G401 (cell line): Measurements from ENCODE around the gene NEURL2. TPM values are rescaled to one million over a fixed set of nuclear protein-coding genes. Genes with fewer than 3 reads are reported as not detected.
A peak's percentile ranks its signal among the peaks of the same experiment; 100 is the strongest.
"Not testable (repeated sequence)": the region's sequence is repeated elsewhere in the genome, so short reads cannot be mapped to it uniquely, and the experiment has no call there.

Experiments
- DNase-seq: peaks from one replicate; pipeline ENCODE4 v3.0.0-alpha.2; 2015; ENCODE audit warnings: low spot score
- in situ Hi-C: cut with HindIII; loops from 2 replicates; pipeline ENCODE4 v1.10.0; 2016; ENCODE audit warnings: low sequenced_read_pairs, mixed read lengths
- total RNA-seq: library from RNA; depleted of rRNA; stranded (reverse); fragments of >200 nt; shearing (Covaris generic); gene quantifications from 2 replicates; pipeline ENCODE4 v1.2.3, GENCODE V29; 2014; rRNA removed

NEURL2 gene
- 6.6 and 7.0 TPM in 2 replicates for total RNA-seq

GRCh38 chr20:45890985-45891983, at the start of gene NEURL2, which contains the start of gene CTSA:
NEURL2 (minus strand) TSS chr20:45891208; CDS start chr20:45890991, 217 bp downstream.
CTSA (plus strand) TSS chr20:45891335; CDS start chr20:45891569, 234 bp downstream.
- peak; percentile 91 for DNase-seq
- in situ Hi-C loops, result loop anchor here (5.0 kb wide), 1 partner anchor 51 kb away; no protein-coding TSS in a partner anchor

GRCh38 chr20:45940469-45940868, 49.5 kb upstream of the NEURL2 start:
- no peak for DNase-seq

GRCh38 chr20:45940053-45940452, 49.0 kb upstream of the NEURL2 start:
- in situ Hi-C loops, result loop anchor here (5.0 kb wide), 1 partner anchor 48 kb away; the partner anchor contains the start of genes CTSA and NEURL2
- DNase-seq, result no peak

More at GRCh38 chr20:45940469-45940868, 49.5 kb upstream of the NEURL2 start:
- in situ Hi-C loops, result loop anchor here (5.0 kb wide), 1 partner anchor 48 kb away; the partner anchor contains the start of genes CTSA and NEURL2

- DNase-seq, result no peak
- in situ Hi-C loops, result no loop called here
Measured at GRCh38 chr20:45938727-45939438, 47.9 kb upstream of the NEURL2 start.

GRCh38 chr20:45937765-45938164, 46.8 kb upstream of the NEURL2 start:
- DNase-seq, result no peak
- in situ Hi-C loops, result no loop called here

GRCh38 chr20:45935416-45936046, 44.5 kb upstream of the NEURL2 start:
- in situ Hi-C loops, result no loop called here
- DNase-seq, result no peak

- in situ Hi-C loops, result no loop called here
Measured at GRCh38 chr20:45934586-45935415, 43.8 kb upstream of the NEURL2 start, which contains the start of gene PCIF1. PCIF1 (plus strand) TSS chr20:45934683; CDS start chr20:45939000, 4,317 bp downstream.

GRCh38 chr20:45934046-45934585, 43.1 kb upstream of the NEURL2 start:
- in situ Hi-C loops, result no loop called here
- peak; percentile 83 for DNase-seq

More at GRCh38 chr20:45934586-45935415, 43.8 kb upstream of the NEURL2 start, which contains the start of gene PCIF1:
- peak; percentile 99 for DNase-seq

GRCh38 chr20:45933266-45934045, 42.4 kb upstream of the NEURL2 start:
- in situ Hi-C loops, result no loop called here
- DNase-seq, result peak; percentile 92

GRCh38 chr20:45931680-45932079, 40.7 kb upstream of the NEURL2 start:
- in situ Hi-C loops, DNase-seq: not testable (repeated sequence)

GRCh38 chr20:45927071-45927878, 36.3 kb upstream of the NEURL2 start:
- in situ Hi-C loops, result no loop called here
- DNase-seq, result no peak

GRCh38 chr20:45926731-45927070, 35.7 kb upstream of the NEURL2 start:
- in situ Hi-C loops, result no loop called here
- no peak for DNase-seq

- DNase-seq, result no peak
- in situ Hi-C loops, result no loop called here
Measured at GRCh38 chr20:45925821-45926506, 35.0 kb upstream of the NEURL2 start.

GRCh38 chr20:45924391-45925261, 33.6 kb upstream of the NEURL2 start:
- in situ Hi-C loops, result no loop called here
- peak; percentile 14 for DNase-seq
